Measurements from ENCODE around the gene ATP6V0B. TPM values are rescaled to one million over a fixed set of nuclear protein-coding genes. Genes with fewer than 3 reads are reported as not detected.

The ATP6V0B gene
- total and polyA plus RNA-seq, 10 of the 15 experiments (the other 5 are each of a cell fraction or from before 2014, with no cell fraction given) = 65.3 to 250 (median 144) TPM

DNA sequence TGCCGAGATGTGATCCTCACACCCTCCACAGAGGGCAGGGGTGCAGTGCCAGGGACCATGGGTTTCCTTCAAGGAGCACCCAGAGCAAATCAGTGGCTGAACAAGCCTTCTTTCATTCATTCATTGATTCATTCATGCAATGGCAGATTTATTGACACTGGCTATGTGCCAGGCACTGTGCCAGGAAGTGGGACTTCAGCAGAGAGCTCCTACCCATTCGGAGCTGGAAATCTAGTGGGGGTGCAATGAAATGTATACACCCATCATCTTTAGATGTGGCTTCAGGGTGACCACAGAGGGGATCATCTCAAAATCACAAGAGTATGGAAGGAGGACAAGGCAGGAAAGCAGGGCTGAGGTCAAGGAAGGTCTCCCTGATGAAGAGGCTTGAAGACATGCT lies 37.6 kb downstream of the ATP6V0B start (continued):
- no peak for TF ChIP-seq RAD21 (IDR thresholded peaks at IDR 0.05; ENCODE audit: insufficient read depth, low read depth, low read length)
- no peak for TF ChIP-seq ZNF622 (IDR thresholded peaks at IDR 0.05)
- no peak for TF ChIP-seq NR2C2 (IDR thresholded peaks at IDR 0.05; ENCODE audit: borderline replicate concordance, control insufficient read depth, insufficient read length, low read depth)

DNA sequence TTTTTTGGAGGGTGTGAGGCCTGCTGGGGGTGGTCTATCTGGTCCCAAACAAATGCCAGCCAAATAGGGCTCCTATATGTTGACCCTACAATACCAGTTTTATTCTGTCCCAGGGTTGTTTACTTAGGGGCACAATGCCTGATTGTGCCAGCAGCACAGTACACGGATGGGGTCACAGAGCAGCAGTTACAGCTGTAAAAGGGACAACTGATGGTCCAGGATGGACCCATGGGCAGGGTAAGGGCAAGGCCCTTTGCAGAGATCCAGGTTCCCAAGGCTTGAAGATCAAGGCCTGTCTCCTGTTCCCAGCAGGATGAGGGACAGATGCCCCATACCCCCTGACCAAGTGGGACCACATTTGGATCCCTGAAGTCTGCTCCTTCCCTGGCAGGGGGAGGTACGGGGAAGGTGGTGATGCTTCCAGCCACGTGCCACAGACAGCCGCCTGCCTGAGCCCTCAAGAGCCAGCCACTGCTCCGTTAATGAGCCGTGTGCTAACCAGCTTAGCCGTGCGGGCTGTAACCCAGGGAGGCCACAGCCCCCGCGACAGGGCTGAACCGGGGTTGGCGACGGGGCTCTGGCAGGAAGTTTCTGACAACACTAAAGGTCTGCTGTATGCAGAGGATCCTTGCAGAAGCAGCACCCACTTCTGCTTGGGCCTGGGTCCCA lies 38.3 kb downstream of the ATP6V0B start:
- no peak for FAIRE-seq

More for the DNA sequence above, 38.3 kb downstream of the ATP6V0B start:
- ATAC-seq (no peak), DNase-seq (ENCODE audit: low read depth, low spot score) (no peak)
- POLR2A ChIA-PET = no interaction called here
- Histone ChIP-seq H3K4me1 (ENCODE audit: control insufficient read depth, insufficient read depth, low read length) (no peaks in the 10 kb centered on the region), H3K27me3 (replicated peaks in 1 of 2; ENCODE audit: control insufficient read depth in 2 of 2, insufficient read depth in 2 of 2, low read length in 1 of 2) (no peaks in the 10 kb centered on the region; a peak in 1 of 4 replicates), H3K79me2 (ENCODE audit: control insufficient read depth, insufficient read depth, low read length) (no peaks in the 10 kb centered on the region), H3K4me3 (no peak overlapping the region), H3K9me3 (replicated peaks; ENCODE audit: control insufficient read depth, insufficient read depth, low read length) (no peaks in the 10 kb centered on the region), H3K36me3 (ENCODE audit: control insufficient read depth in 2 of 2, insufficient read depth in 2 of 2, low read length in 1 of 2) (no peaks in the 10 kb centered on the region), H3K27ac (ENCODE audit: control insufficient read depth, insufficient read depth) (no peak overlapping the region), H4K20me1 (ENCODE audit: control insufficient read depth, insufficient read depth) (no peaks in the 10 kb centered on the region), H2AFZ (ENCODE audit: control insufficient read depth, low read depth, low read length) (no peak overlapping the region), H3K9ac (ENCODE audit: control insufficient read depth, insufficient read depth, low read length) (no peak overlapping the region), H3K4me2 (ENCODE audit: control insufficient read depth, insufficient read depth) (no peak overlapping the region)
- in situ Hi-C loops (cut with MboI) (no loop called here), intact Hi-C loops (cut with micrococcal nuclease; ENCODE audit: unreplicated experiment) (no loop called here)
- RAD21 ChIA-PET (ENCODE audit: unreplicated experiment) = interaction anchor here (1.9 kb wide), 1 partner anchor 24 kb away, joined by 5 read pairs; no protein-coding TSS in a partner anchor
- WGBS (ENCODE audit: insufficient coverage, insufficient replicate concordance, low lambda C conversion rate, missing lambda C conversion rate) = 61% methylated on average over 13 of the region's 13 CpGs
- no TSS peak for BruUV-seq (replicated peaks)
- no peak for TF ChIP-seq ZSCAN29 (IDR thresholded peaks at IDR 0.05)
- TF ChIP-seq, protein P1, sequence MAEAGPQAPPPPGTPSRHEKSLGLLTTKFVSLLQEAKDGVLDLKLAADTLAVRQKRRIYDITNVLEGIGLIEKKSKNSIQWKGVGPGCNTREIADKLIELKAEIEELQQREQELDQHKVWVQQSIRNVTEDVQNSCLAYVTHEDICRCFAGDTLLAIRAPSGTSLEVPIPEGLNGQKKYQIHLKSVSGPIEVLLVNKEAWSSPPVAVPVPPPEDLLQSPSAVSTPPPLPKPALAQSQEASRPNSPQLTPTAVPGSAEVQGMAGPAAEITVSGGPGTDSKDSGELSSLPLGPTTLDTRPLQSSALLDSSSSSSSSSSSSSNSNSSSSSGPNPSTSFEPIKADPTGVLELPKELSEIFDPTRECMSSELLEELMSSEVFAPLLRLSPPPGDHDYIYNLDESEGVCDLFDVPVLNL (IDR thresholded peaks at IDR 0.05; ENCODE audit: low read depth, low read length) = no peak
- TF ChIP-seq DPF2 (IDR thresholded peaks at IDR 0.05) = no peak
- SMC1A ChIA-PET (ENCODE audit: uncharacterized antibody, unreplicated experiment) = no interaction called here
- CTCF ChIA-PET = interaction anchor here (1.1 to 2.3 kb wide), 2 partner anchors 8 to 78 kb away, joined by 4 to 15 read pairs; no protein-coding TSS in a partner anchor

Measured in GM12878 (cell line).